ENCODE measurements around the gene ABCC10.
"Not testable (repeated sequence)": the region's sequence is repeated elsewhere in the genome, so short reads cannot be mapped to it uniquely, and the experiment has no call there.

The ABCC10 gene

GRCh38 chr6:43444036-43444435 is 16.7 kb downstream of the ABCC10 start:
- no peak for DNase-seq (ENCODE audit: low read depth)

GRCh38 chr6:43444582-43444981 is 17.2 kb downstream of the ABCC10 start:
- no peak for DNase-seq (ENCODE audit: low read depth)

GRCh38 chr6:43445576-43445975 is 18.2 kb downstream of the ABCC10 start:
- no peak for DNase-seq (ENCODE audit: low read depth)

GRCh38 chr6:43447604-43448003 is 20.3 kb downstream of the ABCC10 start:
- no peak for DNase-seq (ENCODE audit: low read depth)

GRCh38 chr6:43448916-43449315 is 21.6 kb downstream of the ABCC10 start:
- DNase-seq (ENCODE audit: low read depth): no peak

GRCh38 chr6:43450699-43451131 is 23.4 kb downstream of the ABCC10 start:
- no peak for DNase-seq (ENCODE audit: low read depth)

GRCh38 chr6:43451348-43451747 is 24.0 kb downstream of the ABCC10 start:
- DNase-seq (ENCODE audit: low read depth): no peak

GRCh38 chr6:43451939-43452338 is 24.6 kb downstream of the ABCC10 start:
- DNase-seq (ENCODE audit: low read depth): no peak

GRCh38 chr6:43452896-43453295 is 25.6 kb downstream of the ABCC10 start:
- no peak for DNase-seq (ENCODE audit: low read depth)

GRCh38 chr6:43453831-43454230 is 26.5 kb downstream of the ABCC10 start:
- no peak for DNase-seq (ENCODE audit: low read depth)

GRCh38 chr6:43454290-43454695 is 27.0 kb downstream of the ABCC10 start:
- no peak for DNase-seq (ENCODE audit: low read depth)

GRCh38 chr6:43454696-43455530 is 27.6 kb downstream of the ABCC10 start:
- peak; percentile 51 for DNase-seq (ENCODE audit: low read depth)

- no peak for DNase-seq (ENCODE audit: low read depth)
Measured at GRCh38 chr6:43455531-43456428, 28.4 kb downstream of the ABCC10 start, which contains the start of gene DLK2. Gene DLK2, minus strand, starts transcription at chr6:43455548. Its CDS starts 723 bp downstream, at chr6:43454825.

GRCh38 chr6:43457643-43458042 is 30.3 kb downstream of the ABCC10 start:
- DNase-seq (ENCODE audit: low read depth): no peak

GRCh38 chr6:43458154-43458553 is 30.8 kb downstream of the ABCC10 start:
- DNase-seq (ENCODE audit: low read depth): not testable (repeated sequence)

- no peak for DNase-seq (ENCODE audit: low read depth)
Measured at GRCh38 chr6:43459535-43459934, 32.2 kb downstream of the ABCC10 start.

- DNase-seq (ENCODE audit: low read depth): no peak
Measured at GRCh38 chr6:43460032-43460431, 32.7 kb downstream of the ABCC10 start.

GRCh38 chr6:43461936-43462335 is 34.6 kb downstream of the ABCC10 start:
- no peak for DNase-seq (ENCODE audit: low read depth)

- no peak for DNase-seq (ENCODE audit: low read depth)
Measured at GRCh38 chr6:43464337-43464736, 37.0 kb downstream of the ABCC10 start.

- DNase-seq (ENCODE audit: low read depth): no peak
Measured at GRCh38 chr6:43465948-43466347, 38.6 kb downstream of the ABCC10 start.

GRCh38 chr6:43467265-43467664 is 39.9 kb downstream of the ABCC10 start:
- not testable (repeated sequence) for DNase-seq (ENCODE audit: low read depth)

- no peak for DNase-seq (ENCODE audit: low read depth)
Measured at GRCh38 chr6:43467752-43468151, 40.4 kb downstream of the ABCC10 start.

GRCh38 chr6:43468240-43468639 is 40.9 kb downstream of the ABCC10 start:
- DNase-seq (ENCODE audit: low read depth): no peak
